SH-SY5Y (cell line): Measurements from ENCODE around the gene RDH12.

Experiments used
- GATA2 ChIP-seq: IDR thresholded peaks from 2 replicates; pipeline ENCODE4 v1.6.1; 2011; ENCODE audit warnings: mild to moderate bottlenecking, low read depth, low read length
- GATA3 ChIP-seq: IDR thresholded peaks from 2 replicates; pipeline ENCODE4 v1.6.1; 2011; ENCODE audit warnings: low read depth, mild to moderate bottlenecking, low read length, moderate library complexity

- TF ChIP-seq GATA3 (no peak), GATA2 (no peak)
Observed at GRCh38 chr14:67674139-67674479, 27.6 kb upstream of the RDH12 start.
